Dendritic cell treated with granulocyte-macrophage colony-stimulating factor and Interleukin-4, amounts not matched to agents 40 ng/mL and 50 ng/mL, for 4 days (primary cell): ENCODE measurements around the gene FLOT1.
A peak's percentile ranks its signal among the peaks of the same experiment; 100 is the strongest.

ENCODE experiments used
- H3K27ac Mint-ChIP-seq: one replicate; pipeline ENCODE4 v1.8.0; 2022; ENCODE audit warnings: mild to moderate bottlenecking, mixed read lengths
- H3K27me3 Mint-ChIP-seq: one replicate; pipeline ENCODE4 v1.8.0; 2022; ENCODE audit warnings: mild to moderate bottlenecking, mixed read lengths
- H3K36me3 Mint-ChIP-seq: one replicate; pipeline ENCODE4 v1.8.0; 2022; ENCODE audit warnings: low read depth, mixed read lengths
- H3K4me1 Mint-ChIP-seq: one replicate; pipeline ENCODE4 v1.8.0; 2022; ENCODE audit warnings: low read depth, mixed read lengths
- H3K4me3 Mint-ChIP-seq: one replicate; pipeline ENCODE4 v1.8.0; 2022; ENCODE audit warnings: mild to moderate bottlenecking, moderate library complexity, mixed read lengths
- H3K9me3 Mint-ChIP-seq: one replicate; pipeline ENCODE4 v1.8.0; 2022; ENCODE audit warnings: mixed read lengths
- intact Hi-C: fragments of 100-400 bp; cut with micrococcal nuclease; formaldehyde crosslinking; loops from one replicate; pipeline ENCODE4 v1.15.0; 2022

The FLOT1 gene

GRCh38 chr6:30696432-30696831 is 46.1 kb downstream of the FLOT1 start:
- no peak overlapping the region for H3K27ac Mint-ChIP-seq
- intact Hi-C loops, result no loop called here

GRCh38 chr6:30691208-30691847 is 51.2 kb downstream of the FLOT1 start:
- peak overlapping the region; percentile 93 for H3K4me3 Mint-ChIP-seq
- peaks cover 37% of the 10 kb centered on the region for H3K36me3 Mint-ChIP-seq
- no peaks in the 10 kb centered on the region for H3K9me3 Mint-ChIP-seq
- intact Hi-C loops, result no loop called here
- no peaks in the 10 kb centered on the region for H3K27me3 Mint-ChIP-seq
- peaks cover 38% of the 10 kb centered on the region for H3K4me1 Mint-ChIP-seq
- peak overlapping the region; percentile 91 for H3K27ac Mint-ChIP-seq

More at GRCh38 chr6:30696432-30696831, 46.1 kb downstream of the FLOT1 start:
- H3K4me1 Mint-ChIP-seq, result peaks cover 19% of the 10 kb centered on the region
- H3K27me3 Mint-ChIP-seq, result no peaks in the 10 kb centered on the region
- H3K4me3 Mint-ChIP-seq, result no peak overlapping the region
- H3K36me3 Mint-ChIP-seq, result no peaks in the 10 kb centered on the region
- H3K9me3 Mint-ChIP-seq, result no peaks in the 10 kb centered on the region

- peak within 1 kb of the TSS; percentile 93 for H3K4me3 Mint-ChIP-seq
- H3K27me3 Mint-ChIP-seq, result no peaks in the 10 kb centered on the region
- H3K36me3 Mint-ChIP-seq, result peaks cover 44% of the 10 kb centered on the region
- H3K9me3 Mint-ChIP-seq, result no peaks in the 10 kb centered on the region
- intact Hi-C loops, result no loop called here
- peak within 1 kb of the TSS; percentile 91 for H3K27ac Mint-ChIP-seq
- H3K4me1 Mint-ChIP-seq, result peaks cover 39% of the 10 kb centered on the region
Measured at GRCh38 chr6:30690403-30691207, 51.9 kb downstream of the FLOT1 start, which contains the start of gene NRM. NRM (minus strand) TSS chr6:30690984; CDS start chr6:30690974, 10 bp downstream.

GRCh38 chr6:30689985-30690384 is 52.5 kb downstream of the FLOT1 start:
- peak overlapping the region; percentile 93 for H3K4me3 Mint-ChIP-seq
- H3K9me3 Mint-ChIP-seq, result no peaks in the 10 kb centered on the region
- intact Hi-C loops, result no loop called here
- H3K27me3 Mint-ChIP-seq, result no peaks in the 10 kb centered on the region
- peaks cover 51% of the 10 kb centered on the region for H3K36me3 Mint-ChIP-seq
- H3K27ac Mint-ChIP-seq, result peak overlapping the region; percentile 91
- peaks cover 45% of the 10 kb centered on the region for H3K4me1 Mint-ChIP-seq

- Mint-ChIP-seq H3K9me3 (no peaks in the 10 kb centered on the region), H3K36me3 (peaks cover 58% of the 10 kb centered on the region), H3K27me3 (no peaks in the 10 kb centered on the region), H3K4me3 (peak overlapping the region; percentile 93), H3K27ac (peak overlapping the region; percentile 91), H3K4me1 (peaks cover 48% of the 10 kb centered on the region)
- intact Hi-C loops, result no loop called here
Measured at GRCh38 chr6:30689022-30689865, 53.2 kb downstream of the FLOT1 start.

- peak overlapping the region; percentile 91 for H3K27ac Mint-ChIP-seq
- peak overlapping the region; percentile 93 for H3K4me3 Mint-ChIP-seq
- intact Hi-C loops, result no loop called here
- peaks cover 48% of the 10 kb centered on the region for H3K4me1 Mint-ChIP-seq
- H3K9me3 Mint-ChIP-seq, result no peaks in the 10 kb centered on the region
- no peaks in the 10 kb centered on the region for H3K27me3 Mint-ChIP-seq
- H3K36me3 Mint-ChIP-seq, result peaks cover 65% of the 10 kb centered on the region
Measured at GRCh38 chr6:30688569-30688968, 53.9 kb downstream of the FLOT1 start.

- H3K9me3 Mint-ChIP-seq, result no peaks in the 10 kb centered on the region
- peaks cover 49% of the 10 kb centered on the region for H3K4me1 Mint-ChIP-seq
- intact Hi-C loops, result loop anchor here (1.0 kb wide), 1 partner anchor 29 kb away; the partner anchor contains the start of gene MDC1
- H3K27ac Mint-ChIP-seq, result peak overlapping the region; percentile 91
- H3K36me3 Mint-ChIP-seq, result peaks cover 72% of the 10 kb centered on the region
- H3K4me3 Mint-ChIP-seq, result peak overlapping the region; percentile 93
- no peaks in the 10 kb centered on the region for H3K27me3 Mint-ChIP-seq
Measured at GRCh38 chr6:30687659-30688431, 54.6 kb downstream of the FLOT1 start.

- H3K36me3 Mint-ChIP-seq, result peaks cover 80% of the 10 kb centered on the region
- no peaks in the 10 kb centered on the region for H3K9me3 Mint-ChIP-seq
- peak overlapping the region; percentile 93 for H3K4me3 Mint-ChIP-seq
- peak overlapping the region; percentile 91 for H3K27ac Mint-ChIP-seq
- intact Hi-C loops, result loop anchor here (1.0 kb wide), 1 partner anchor 30 kb away; the partner anchor contains the start of gene MDC1
- H3K4me1 Mint-ChIP-seq, result peaks cover 56% of the 10 kb centered on the region
- H3K27me3 Mint-ChIP-seq, result no peaks in the 10 kb centered on the region
Measured at GRCh38 chr6:30686908-30687658, 55.4 kb downstream of the FLOT1 start.

GRCh38 chr6:30686009-30686907 is 56.2 kb downstream of the FLOT1 start, which contains the start of gene PPP1R18:
PPP1R18 (minus strand) TSS chr6:30686645; CDS start chr6:30686018, 627 bp downstream.
- intact Hi-C loops, result no loop called here
- Mint-ChIP-seq H3K4me3 (peak within 1 kb of the TSS; percentile 93), H3K4me1 (peaks cover 59% of the 10 kb centered on the region), H3K36me3 (peaks cover 88% of the 10 kb centered on the region), H3K27me3 (no peaks in the 10 kb centered on the region), H3K27ac (peak within 1 kb of the TSS; percentile 91), H3K9me3 (no peaks in the 10 kb centered on the region)

- Mint-ChIP-seq H3K27me3 (no peaks in the 10 kb centered on the region), H3K9me3 (no peaks in the 10 kb centered on the region), H3K4me3 (peak overlapping the region; percentile 93), H3K27ac (peak overlapping the region; percentile 91), H3K4me1 (peaks cover 65% of the 10 kb centered on the region), H3K36me3 (peaks cover 93% of the 10 kb centered on the region)
- intact Hi-C loops, result no loop called here
Measured at GRCh38 chr6:30685157-30686008, 57.1 kb downstream of the FLOT1 start.
